ENCODE measurements around the gene ZNF598. TPM values are rescaled to one million over a fixed set of nuclear protein-coding genes. Genes with fewer than 3 reads are reported as not detected.
A peak's percentile ranks its signal among the peaks of the same experiment; 100 is the strongest.

Gene ZNF598
- total and polyA plus RNA-seq, 4 donors, result 2.7 to 28.4 (median 16.2) TPM

GRCh38 chr16:1993731-1994131 lies 15.9 kb downstream of the ZNF598 start:
- Histone ChIP-seq H3K9ac (ENCODE audit: low read depth in 1 of 2, low read length in 2 of 2) (no peak overlapping the region), H3K4me1 (ENCODE audit: control insufficient read depth in 4 of 4, insufficient read depth in 4 of 4, low read length in 3 of 4) (peaks cover 2 to 29% (median 17%) of the 10 kb centered on the region in 4 donors), H3K9me3 (ENCODE audit: control insufficient read depth in 4 of 4, low read length in 3 of 4) (no peaks in the 10 kb centered on the region), H3K27me3 (ENCODE audit: control insufficient read depth in 4 of 4, insufficient read depth in 4 of 4, low read length in 3 of 4) (peaks cover 0 to 9% (median 4%) of the 10 kb centered on the region in 4 donors), H3K27ac (ENCODE audit: low read depth in 1 of 2, low read length in 2 of 2) (no peak overlapping the region), H3K36me3 (ENCODE audit: control insufficient read depth in 4 of 4, insufficient read depth in 3 of 4, low read depth in 1 of 4, low read length in 3 of 4) (peaks cover under 1 to 22% (median 9%) of the 10 kb centered on the region in 4 donors), H3K4me3 (ENCODE audit: low read depth in 1 of 3, low read length in 3 of 3) (no peak overlapping the region)
- WGBS, result 54% methylated on average over 2 of the region's 2 CpGs
- TF ChIP-seq SP1 (IDR thresholded peaks at IDR 0.05) (peak; percentile 38), REST (IDR thresholded peaks at IDR 0.05) (no peak), ZBTB33 (IDR thresholded peaks at IDR 0.05) (no peak), MAX (IDR thresholded peaks at IDR 0.05) (no peak), RXRA (IDR thresholded peaks at IDR 0.05) (peak in 1 of 2 donors; percentile 38), FOXA1 (IDR thresholded peaks at IDR 0.05) (peak; percentile 96), NR2F2 (IDR thresholded peaks at IDR 0.05) (no peak), EGR1 (IDR thresholded peaks at IDR 0.05; ENCODE audit: low read depth in 2 of 2) (no peak), FOXA2 (IDR thresholded peaks at IDR 0.05) (peak; percentile 95), RAD21 (IDR thresholded peaks at IDR 0.05) (no peak), HNF4G (IDR thresholded peaks at IDR 0.05) (no peak), YY1 (IDR thresholded peaks at IDR 0.05) (no peak), CTCF (IDR thresholded peaks at IDR 0.05; ENCODE audit: low read depth, low read length, missing input control) (no peak), TAF1 (conservative IDR thresholded peaks at IDR 0.05) (no peak), GABPA (IDR thresholded peaks at IDR 0.05 in 1 of 2, conservative IDR thresholded peaks at IDR 0.05 in 1 of 2) (no peak), HNF4A (conservative IDR thresholded peaks at IDR 0.05) (peak in 1 of 2 donors; percentile 45), ATF3 (IDR thresholded peaks at IDR 0.05) (no peak)
- DNase-seq (ENCODE audit: low spot score), result no peak
